Right atrium auricular region (tissue), 2 donors: ENCODE results near the gene TBKBP1. TPM values are rescaled to one million over a fixed set of nuclear protein-coding genes. Genes with fewer than 3 reads are reported as not detected.

Source experiments
- DNase-seq: peaks from one replicate; pipeline ENCODE4 v3.0.0-alpha.2; 2019; ENCODE audit warnings: low spot score
- H3K27ac ChIP-seq, 2 donors: fragments of 200-600 bp; sonication (generic); 1 replicate in 1 of 2; 2 replicates in 1 of 2; pipeline ENCODE4 v1.5.1; 2016 to 2019
- H3K27me3 ChIP-seq, 2 donors: fragments of 200-600 bp; sonication (generic); one replicate each; pipeline versions ENCODE4 v1.5.1 to v1.6.0; 2017 to 2019
- H3K36me3 ChIP-seq: fragments of 200-600 bp; sonication (generic); one replicate; pipeline ENCODE4 v1.5.1; 2016
- H3K4me1 ChIP-seq, 2 donors: fragments of 200-600 bp; sonication (generic); one replicate each; pipeline versions ENCODE4 v1.5.1 to v1.6.0; 2017 to 2019
- H3K4me3 ChIP-seq, 2 donors: fragments of 200-600 bp; sonication (generic); 1 replicate in 1 of 2; 2 replicates in 1 of 2; pipeline ENCODE4 v1.5.1; 2017 to 2019; ENCODE audit warnings: mild to moderate bottlenecking in 1 of 2, moderate library complexity in 1 of 2
- H3K9me3 ChIP-seq, 2 donors: fragments of 200-600 bp; sonication (generic); one replicate each; pipeline ENCODE4 v1.5.1; 2019
- CTCF ChIP-seq, 2 donors: fragments of 200-600 bp; sonication (generic); IDR thresholded peaks; one replicate each; pipeline ENCODE4 v1.5.1; 2019; ENCODE audit warnings: antibody characterized with exemption in 2 of 2
- total RNA-seq, 2 donors: library from RNA; depleted of rRNA; stranded (reverse); fragments of >200 nt; gene quantifications; one replicate each; pipeline ENCODE4 v1.1.0, GENCODE V29; 2016

Gene TBKBP1
- total RNA-seq, 2 donors from 2014 or later, result 10.9 to 13.7 TPM

DNA sequence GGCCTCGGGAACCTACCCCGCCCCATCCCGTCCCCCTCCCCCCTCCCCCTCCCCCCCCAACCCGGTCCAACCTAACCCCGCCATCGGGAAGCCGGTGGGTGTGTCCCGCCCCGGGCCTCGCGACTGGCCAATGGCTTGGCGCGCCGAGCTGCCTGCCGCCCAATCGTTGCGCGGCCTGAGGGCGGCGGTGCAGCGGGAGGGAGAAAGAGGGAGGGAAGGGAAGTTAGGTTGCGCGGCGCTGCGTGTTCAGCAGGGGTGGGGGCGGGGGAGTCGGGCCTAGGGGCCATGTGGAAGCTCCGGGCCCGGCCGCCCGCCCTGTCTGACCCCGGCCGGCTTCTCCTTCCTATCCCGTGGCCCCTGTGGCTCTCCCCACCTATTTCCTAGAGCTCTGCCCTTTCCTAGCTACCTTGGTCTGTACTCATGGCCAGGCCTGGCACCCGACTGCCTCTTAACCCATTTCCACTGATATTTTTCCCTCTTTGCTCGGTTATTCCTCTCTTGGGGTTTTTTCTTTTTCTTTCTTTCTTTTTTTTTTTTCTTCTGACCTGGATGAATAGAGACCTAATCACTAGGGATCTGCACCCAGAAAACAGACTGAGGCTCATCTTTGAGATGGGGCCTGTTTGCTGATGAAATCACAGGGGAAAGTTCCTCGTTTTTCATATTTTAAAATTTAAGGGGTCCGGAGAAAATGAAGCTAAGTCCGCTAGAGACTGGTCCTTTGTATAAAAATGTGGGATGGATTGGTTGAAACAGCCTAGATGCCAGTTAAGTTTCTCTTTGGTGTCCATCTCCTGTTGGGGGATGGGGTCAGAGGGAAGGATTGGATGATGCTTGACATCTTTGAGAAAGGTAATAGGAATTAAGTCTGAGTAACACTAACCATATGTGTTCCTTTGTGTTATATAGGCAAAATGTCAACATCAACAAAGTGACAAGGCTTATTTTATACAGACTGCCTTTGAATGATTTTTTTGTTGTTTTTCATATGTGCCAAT is 43.1 kb upstream of the TBKBP1 start:
- peak overlapping the region; percentile 88 to 95 for H3K27ac ChIP-seq

GRCh38 chr17:47651704-47652103 is 42.3 kb upstream of the TBKBP1 start:
- H3K36me3 ChIP-seq, result peaks cover 46% of the 10 kb centered on the region
- H3K27ac ChIP-seq, result no peak overlapping the region
- H3K4me1 ChIP-seq, result peaks cover 0 to 48% of the 10 kb centered on the region in 2 donors

More for the DNA sequence above, 43.1 kb upstream of the TBKBP1 start:
- Histone ChIP-seq H3K4me3 (peak overlapping the region; percentile 72 to 93), H3K27me3 (no peaks in the 10 kb centered on the region), H3K36me3 (peaks cover 37% of the 10 kb centered on the region), H3K9me3 (no peaks in the 10 kb centered on the region), H3K4me1 (peaks cover 0 to 48% of the 10 kb centered on the region in 2 donors)
- DNase-seq, result peak; percentile 94
- TF ChIP-seq CTCF (IDR thresholded peaks at IDR 0.05), result no peak

GRCh38 chr17:47652570-47652969 is 41.4 kb upstream of the TBKBP1 start:
- H3K36me3 ChIP-seq, result peaks cover 54% of the 10 kb centered on the region
- H3K4me1 ChIP-seq, result peaks cover 0 to 48% of the 10 kb centered on the region in 2 donors

More at GRCh38 chr17:47651704-47652103, 42.3 kb upstream of the TBKBP1 start:
- TF ChIP-seq CTCF (IDR thresholded peaks at IDR 0.05), result no peak
- H3K27me3 ChIP-seq, result no peaks in the 10 kb centered on the region
- H3K9me3 ChIP-seq, result no peaks in the 10 kb centered on the region
- DNase-seq, result no peak
- H3K4me3 ChIP-seq, result no peak overlapping the region

DNA sequence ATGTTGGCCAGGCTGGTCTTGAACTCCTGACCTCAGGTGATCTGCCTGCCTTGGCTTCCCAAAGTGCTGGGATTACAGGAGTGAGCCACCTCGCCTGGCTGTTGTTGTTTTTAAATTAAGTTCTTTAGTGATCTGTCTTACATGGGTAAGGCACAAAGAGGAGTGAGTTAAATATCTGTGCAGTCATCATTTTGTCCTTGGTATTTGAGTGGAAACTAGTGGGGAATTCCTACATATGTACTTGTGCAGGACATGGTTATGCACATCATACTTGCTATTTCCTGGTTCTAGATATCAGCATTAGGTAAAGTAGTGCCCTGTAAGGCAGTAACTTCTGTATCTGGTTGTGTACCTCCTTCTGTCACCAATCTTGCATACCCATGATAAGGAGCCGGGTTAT is 40.5 kb upstream of the TBKBP1 start:
- Histone ChIP-seq H3K4me1 (peaks cover 0 to 43% of the 10 kb centered on the region in 2 donors), H3K27me3 (no peaks in the 10 kb centered on the region), H3K36me3 (peaks cover 63% of the 10 kb centered on the region), H3K9me3 (no peaks in the 10 kb centered on the region), H3K4me3 (no peak overlapping the region), H3K27ac (no peak overlapping the region)
- DNase-seq, result no peak
- no peak for TF ChIP-seq CTCF (IDR thresholded peaks at IDR 0.05)

More at GRCh38 chr17:47652570-47652969, 41.4 kb upstream of the TBKBP1 start:
- H3K27ac ChIP-seq, result no peak overlapping the region
- TF ChIP-seq CTCF (IDR thresholded peaks at IDR 0.05), result no peak
- no peak for DNase-seq
- no peak overlapping the region for H3K4me3 ChIP-seq
- no peaks in the 10 kb centered on the region for H3K9me3 ChIP-seq
- no peaks in the 10 kb centered on the region for H3K27me3 ChIP-seq

DNA sequence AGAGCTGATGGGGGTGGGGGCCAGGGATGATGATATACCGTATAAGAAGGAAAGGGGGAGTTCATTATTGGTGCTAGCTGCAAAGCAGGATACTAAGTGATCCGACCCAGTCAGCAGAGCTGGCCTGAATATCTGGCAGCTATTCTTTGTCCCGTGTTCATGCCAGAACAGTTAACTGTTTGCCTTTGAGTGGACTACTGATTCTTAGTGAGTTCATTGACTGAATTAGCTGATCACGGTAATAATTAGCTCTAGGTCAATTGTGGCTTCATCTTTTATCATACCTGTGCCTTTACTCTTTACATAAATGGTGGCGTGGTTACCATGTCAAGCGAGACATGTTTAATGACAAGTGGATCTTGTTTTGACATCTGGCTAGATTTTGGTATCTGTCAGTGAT is 39.0 kb upstream of the TBKBP1 start:
- Histone ChIP-seq H3K4me1 (peaks cover 0 to 37% of the 10 kb centered on the region in 2 donors), H3K27me3 (no peaks in the 10 kb centered on the region), H3K9me3 (no peaks in the 10 kb centered on the region), H3K36me3 (peaks cover 78% of the 10 kb centered on the region), H3K4me3 (no peak overlapping the region), H3K27ac (no peak overlapping the region)
- no peak for TF ChIP-seq CTCF (IDR thresholded peaks at IDR 0.05)
- DNase-seq, result no peak
